SK-N-SH (cell line): ENCODE measurements around the gene PSD2. TPM values are rescaled to one million over a fixed set of nuclear protein-coding genes. Genes with fewer than 3 reads are reported as not detected.
"Not testable (repeated sequence)": the region's sequence is repeated elsewhere in the genome, so short reads cannot be mapped to it uniquely, and the experiment has no call there.

Source experiments
- CTCF ChIA-PET: fragments of 300-600, 350-600 bp; formaldehyde crosslinking; extraction: SDS; loops from one replicate; lab custom pipeline; 2021; lab: Yijun Ruan, JAX
- POLR2A ChIA-PET: fragments of 350-600 bp; sonication (Branson Sonifier 250); formaldehyde crosslinking; extraction: SDS; loops from one replicate; lab custom pipeline; 2020; ENCODE audit warnings: antibody characterized with exemption, inconsistent platforms; lab: Yijun Ruan, JAX
- DNase-seq: peaks from one replicate; pipeline ENCODE4 v3.0.0; 2012
- H2AFZ ChIP-seq: fragments of 200-600 bp; sonication (generic); 2 replicates; pipeline ENCODE4 v1.8.1; 2016; ENCODE audit warnings: antibody characterized with exemption, mild to moderate bottlenecking, low read depth
- H3F3A ChIP-seq: fragments of 200-600 bp; sonication (generic); replicated peaks from 2 replicates; pipeline ENCODE3; 2016; ENCODE audit warnings: antibody characterized with exemption, mild to moderate bottlenecking; ENCODE audit not compliant: insufficient read depth
- H3K27ac ChIP-seq, 2 experiments: fragments of 200-500 bp in 1 of 2; fragments of 200-600 bp in 1 of 2; sonication (Bioruptor generic) in 1 of 2; sonication (generic), shearing (Covaris generic) in 1 of 2; 2 replicates each; pipeline versions ENCODE4 v1.5.1 to v1.6.1; 2014 to 2016; ENCODE audit warnings: low read depth in 2 of 2, inconsistent platforms in 1 of 2, low read length in 1 of 2, mild to moderate bottlenecking in 1 of 2, mixed read lengths in 1 of 2
- H3K27me3 ChIP-seq: fragments of 200-600 bp; sonication (generic), shearing (Covaris generic); 2 replicates; pipeline ENCODE4 v1.6.1; 2016; ENCODE audit warnings: mixed run types; ENCODE audit not compliant: insufficient read depth
- H3K36me3 ChIP-seq, 2 experiments: fragments of 200-500 bp in 1 of 2; fragments of 200-600 bp in 1 of 2; sonication (Bioruptor generic) in 1 of 2; sonication (generic) in 1 of 2; replicated peaks in 1 of 2; 2 replicates each; pipeline versions ENCODE3 to v1.5.1; 2014 to 2016; ENCODE audit warnings: low read length in 1 of 2, mild to moderate bottlenecking in 1 of 2; ENCODE audit not compliant: insufficient read depth in 2 of 2, control insufficient read depth in 1 of 2
- H3K4me1 ChIP-seq, 2 experiments: fragments of 200-500 bp in 1 of 2; fragments of 200-600 bp in 1 of 2; sonication (Bioruptor generic) in 1 of 2; sonication (generic), shearing (Covaris generic) in 1 of 2; 2 replicates each; pipeline versions ENCODE4 v1.5.1 to v1.6.1; 2014 to 2016; ENCODE audit warnings: low read depth in 1 of 2, low read length in 1 of 2, mixed run types in 1 of 2; ENCODE audit not compliant: insufficient read depth in 2 of 2, control insufficient read depth in 1 of 2
- H3K4me2 ChIP-seq: fragments of 200-600 bp; sonication (generic), shearing (Covaris generic); 2 replicates; pipeline ENCODE4 v1.6.1; 2017; ENCODE audit warnings: mixed run types
- H3K4me3 ChIP-seq, 2 experiments: fragments of 200-500 bp in 1 of 2; fragments of 200-600 bp in 1 of 2; sonication (Bioruptor generic) in 1 of 2; sonication (generic), shearing (Covaris generic) in 1 of 2; 2 replicates each; pipeline versions ENCODE4 v1.5.1 to v1.8.1; 2014 to 2016; ENCODE audit warnings: low read depth in 2 of 2, inconsistent platforms in 1 of 2, low read length in 1 of 2, mild to moderate bottlenecking in 1 of 2, mixed read lengths in 1 of 2, moderate library complexity in 1 of 2
- H3K79me2 ChIP-seq: fragments of 200-600 bp; sonication (generic); 2 replicates; pipeline ENCODE4 v1.8.1; 2017; ENCODE audit warnings: mild to moderate bottlenecking; ENCODE audit not compliant: insufficient read depth
- H3K9ac ChIP-seq: fragments of 200-600 bp; sonication (generic); 2 replicates; pipeline ENCODE4 v1.6.1; 2017; ENCODE audit warnings: mixed run types
- H3K9me2 ChIP-seq: fragments of 200-600 bp; sonication (generic); 2 replicates; pipeline ENCODE4 v1.6.1; 2017; ENCODE audit warnings: mixed run types
- H3K9me3 ChIP-seq: fragments of 200-600 bp; sonication (generic); 2 replicates; pipeline ENCODE4 v1.6.1; 2017; ENCODE audit warnings: mixed run types, mild to moderate bottlenecking, moderate library complexity
- H4K20me1 ChIP-seq: fragments of 200-600 bp; sonication (generic); 2 replicates; pipeline ENCODE4 v1.6.1; 2017; ENCODE audit warnings: mild to moderate bottlenecking, mixed run types; ENCODE audit not compliant: insufficient read depth
- CHD2 ChIP-seq: fragments of 150-350 bp; IDR thresholded peaks from 2 replicates; pipeline ENCODE4 v1.6.1; 2018; ENCODE audit warnings: low read length; ENCODE audit not compliant: partially characterized antibody
- ELF1 ChIP-seq: IDR thresholded peaks from 2 replicates; pipeline ENCODE4 v1.4.0; 2012
- EZH2phosphoT487 ChIP-seq: fragments of 200-600 bp; sonication (generic); IDR thresholded peaks from 2 replicates; pipeline ENCODE4 v1.6.1; 2017; ENCODE audit warnings: low read depth, mixed run types, mild to moderate bottlenecking, antibody characterized with exemption, moderate library complexity, borderline replicate concordance
- FOSL2 ChIP-seq: IDR thresholded peaks from 2 replicates; pipeline ENCODE4 v1.4.0; 2012; ENCODE audit warnings: low read depth, mild to moderate bottlenecking, moderate library complexity, borderline replicate concordance
- FOXJ3 ChIP-seq: sonication (generic); formaldehyde crosslinking; IDR thresholded peaks from 2 replicates; pipeline ENCODE4 v1.5.1; 2020; ENCODE audit warnings: mild to moderate bottlenecking, missing genetic modification reagents
- FOXM1 ChIP-seq: IDR thresholded peaks from 2 replicates; pipeline ENCODE4 v1.4.0; 2012; ENCODE audit warnings: low read depth, mild to moderate bottlenecking
- GATA2 ChIP-seq: sonication (generic); formaldehyde crosslinking; IDR thresholded peaks from 2 replicates; pipeline ENCODE4 v1.5.0; 2020; ENCODE audit warnings: mild to moderate bottlenecking, missing genetic modification reagents
- JUND ChIP-seq: IDR thresholded peaks from 2 replicates; pipeline ENCODE4 v1.4.0; 2012
- WGBS: methylation state at CpG from one replicate; pipeline ENCODE4 v1.1.6; 2017; ENCODE audit warnings: low lambda C conversion rate; 5-methylcytosine and 5-hydroxymethylcytosine counted together
- polyA plus RNA-seq, 3 experiments: library from polyadenylated mRNA; depleted of rRNA; stranded (reverse); fragments of >200 nt; gene quantifications; 2 replicates each; pipeline ENCODE4 v1.2.3, GENCODE V29; 2012
- TF ChIP-seq, protein P1 (sequence below): IDR thresholded peaks from 2 replicates; pipeline ENCODE4 v1.6.1; 2012; ENCODE audit warnings: mild to moderate bottlenecking, low read depth, low read length, moderate library complexity
- TF ChIP-seq, protein P2 (sequence below): IDR thresholded peaks from 2 replicates; pipeline ENCODE4 v1.4.0; 2012; ENCODE audit warnings: low read depth, borderline replicate concordance

The PSD2 gene
- polyA plus RNA-seq, 1 of the 3 experiments (the other 2 are of a cell fraction): 0.15 TPM

GRCh38 chr5:139792218-139792617 is 3.4 kb upstream of the PSD2 start:
- Histone ChIP-seq H3K4me2 (no peak overlapping the region), H4K20me1 (no peaks in the 10 kb centered on the region), H3K27ac (no peak overlapping the region), H3K9ac (no peak overlapping the region), H3K36me3 (no peaks in the 10 kb centered on the region), H3K27me3 (peaks cover 38% of the 10 kb centered on the region), H2AFZ (no peak overlapping the region), H3K9me2 (no peaks in the 10 kb centered on the region), H3K4me3 (no peak overlapping the region), H3K9me3 (no peaks in the 10 kb centered on the region), H3K4me1 (peaks cover 0 to 7% of the 10 kb centered on the region in 2 experiments; a peak in 1 of 4 replicates), H3K79me2 (no peaks in the 10 kb centered on the region), H3F3A (no peaks in the 10 kb centered on the region)
- 50% methylated on average over 1 of the region's 2 CpGs for WGBS
- no peak for DNase-seq
- CTCF ChIA-PET: interaction anchor here (0.7 to 13.0 kb wide), 9 partner anchors 11 to 251 kb away, joined by 3 to 484 read pairs (median 6); partner anchors contain the start of gene NRG2
- TF ChIP-seq ELF1: no peak
- TF ChIP-seq FOXJ3: no peak
- TF ChIP-seq CHD2: no peak
- TF ChIP-seq, protein P1, sequence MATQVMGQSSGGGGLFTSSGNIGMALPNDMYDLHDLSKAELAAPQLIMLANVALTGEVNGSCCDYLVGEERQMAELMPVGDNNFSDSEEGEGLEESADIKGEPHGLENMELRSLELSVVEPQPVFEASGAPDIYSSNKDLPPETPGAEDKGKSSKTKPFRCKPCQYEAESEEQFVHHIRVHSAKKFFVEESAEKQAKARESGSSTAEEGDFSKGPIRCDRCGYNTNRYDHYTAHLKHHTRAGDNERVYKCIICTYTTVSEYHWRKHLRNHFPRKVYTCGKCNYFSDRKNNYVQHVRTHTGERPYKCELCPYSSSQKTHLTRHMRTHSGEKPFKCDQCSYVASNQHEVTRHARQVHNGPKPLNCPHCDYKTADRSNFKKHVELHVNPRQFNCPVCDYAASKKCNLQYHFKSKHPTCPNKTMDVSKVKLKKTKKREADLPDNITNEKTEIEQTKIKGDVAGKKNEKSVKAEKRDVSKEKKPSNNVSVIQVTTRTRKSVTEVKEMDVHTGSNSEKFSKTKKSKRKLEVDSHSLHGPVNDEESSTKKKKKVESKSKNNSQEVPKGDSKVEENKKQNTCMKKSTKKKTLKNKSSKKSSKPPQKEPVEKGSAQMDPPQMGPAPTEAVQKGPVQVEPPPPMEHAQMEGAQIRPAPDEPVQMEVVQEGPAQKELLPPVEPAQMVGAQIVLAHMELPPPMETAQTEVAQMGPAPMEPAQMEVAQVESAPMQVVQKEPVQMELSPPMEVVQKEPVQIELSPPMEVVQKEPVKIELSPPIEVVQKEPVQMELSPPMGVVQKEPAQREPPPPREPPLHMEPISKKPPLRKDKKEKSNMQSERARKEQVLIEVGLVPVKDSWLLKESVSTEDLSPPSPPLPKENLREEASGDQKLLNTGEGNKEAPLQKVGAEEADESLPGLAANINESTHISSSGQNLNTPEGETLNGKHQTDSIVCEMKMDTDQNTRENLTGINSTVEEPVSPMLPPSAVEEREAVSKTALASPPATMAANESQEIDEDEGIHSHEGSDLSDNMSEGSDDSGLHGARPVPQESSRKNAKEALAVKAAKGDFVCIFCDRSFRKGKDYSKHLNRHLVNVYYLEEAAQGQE: peak; percentile 82
- TF ChIP-seq JUND: no peak
- TF ChIP-seq GATA2 (CRISPR knock-in tag): no peak
- POLR2A ChIA-PET: no interaction called here

- 90% methylated on average over 2 of the region's 2 CpGs for WGBS
- H3K9me3 ChIP-seq, DNase-seq, H3K27ac ChIP-seq, H3K36me3 ChIP-seq, H3K4me3 ChIP-seq, H2AFZ ChIP-seq, POLR2A ChIA-PET, H3K9ac ChIP-seq, H3K9me2 ChIP-seq, H4K20me1 ChIP-seq, H3K79me2 ChIP-seq, H3K4me2 ChIP-seq, H3K4me1 ChIP-seq, H3F3A ChIP-seq: not testable (repeated sequence)
- peaks cover 42% of the 10 kb centered on the region for H3K27me3 ChIP-seq
- CTCF ChIA-PET: interaction anchor here (0.6 to 13.0 kb wide), 8 partner anchors 10 to 178 kb away, joined by 3 to 484 read pairs (median 9); no protein-coding TSS in a partner anchor
These were observed 3.0 kb upstream of the PSD2 start for GRCh38 chr5:139792655-139793054.

DNA sequence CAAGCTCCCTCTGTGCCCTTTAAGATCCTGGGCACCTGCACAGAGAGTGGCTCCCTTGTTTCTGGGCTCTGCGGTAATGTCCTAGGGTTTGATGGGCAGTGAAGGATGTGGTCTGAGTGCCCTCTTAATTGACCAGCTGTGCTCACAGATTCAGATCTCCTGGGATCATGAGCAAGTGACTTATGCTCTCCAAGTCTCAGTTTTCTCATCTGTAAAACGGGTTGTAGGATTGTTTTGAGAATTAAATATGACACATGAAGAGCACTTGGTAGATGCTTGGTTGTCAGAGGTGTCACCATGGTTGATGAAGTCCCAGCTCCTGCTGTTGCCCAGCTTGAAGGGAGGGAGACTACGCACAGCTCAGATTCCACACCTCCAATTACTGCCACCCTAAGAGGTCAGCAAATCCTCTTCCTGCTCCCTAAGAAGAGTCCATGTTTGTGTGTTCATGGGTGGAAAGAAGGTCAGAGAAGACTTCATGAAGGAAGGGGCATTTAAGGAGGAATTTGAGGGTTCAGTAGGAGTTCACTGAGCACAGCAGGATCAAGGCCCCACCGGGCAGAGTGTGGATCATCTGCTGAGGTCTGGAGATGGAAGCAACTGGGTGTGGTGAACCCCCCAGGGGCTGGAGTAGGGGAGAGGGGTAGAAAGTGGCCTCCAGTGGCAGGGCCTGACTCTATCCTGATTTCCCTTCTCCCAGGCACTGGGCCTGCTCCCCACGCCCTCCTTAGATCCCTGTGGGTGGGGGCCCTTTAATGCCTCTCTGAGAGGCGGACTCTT is 1.4 kb upstream of the PSD2 start:
- DNase-seq: no peak
- no peak overlapping the region for H3K4me2 ChIP-seq
- H3K27me3 ChIP-seq: peaks cover 57% of the 10 kb centered on the region
- H3K79me2 ChIP-seq: no peaks in the 10 kb centered on the region
- no peak overlapping the region for H3K4me3 ChIP-seq
- H3K36me3 ChIP-seq: no peaks in the 10 kb centered on the region
- no peaks in the 10 kb centered on the region for H3K9me2 ChIP-seq
- H3K27ac ChIP-seq: no peak overlapping the region
- peaks cover 0 to 4% of the 10 kb centered on the region in 2 experiments; a peak in 1 of 4 replicates for H3K4me1 ChIP-seq
- H3K9ac ChIP-seq: no peak overlapping the region
- H4K20me1 ChIP-seq: no peaks in the 10 kb centered on the region
- 55% methylated on average over 5 of the region's 6 CpGs for WGBS
- CTCF ChIA-PET: interaction anchor here (0.7 to 13.0 kb wide), 6 partner anchors 29 to 176 kb away, joined by 3 to 484 read pairs (median 8); no protein-coding TSS in a partner anchor
- H3K9me3 ChIP-seq: no peaks in the 10 kb centered on the region
- no peaks in the 10 kb centered on the region for H3F3A ChIP-seq
- no peak overlapping the region for H2AFZ ChIP-seq
- POLR2A ChIA-PET: no interaction called here
- no peak for TF ChIP-seq EZH2phosphoT487
- no peak for TF ChIP-seq FOSL2
- no peak for TF ChIP-seq GATA2 (CRISPR knock-in tag)
- TF ChIP-seq, protein P2, sequence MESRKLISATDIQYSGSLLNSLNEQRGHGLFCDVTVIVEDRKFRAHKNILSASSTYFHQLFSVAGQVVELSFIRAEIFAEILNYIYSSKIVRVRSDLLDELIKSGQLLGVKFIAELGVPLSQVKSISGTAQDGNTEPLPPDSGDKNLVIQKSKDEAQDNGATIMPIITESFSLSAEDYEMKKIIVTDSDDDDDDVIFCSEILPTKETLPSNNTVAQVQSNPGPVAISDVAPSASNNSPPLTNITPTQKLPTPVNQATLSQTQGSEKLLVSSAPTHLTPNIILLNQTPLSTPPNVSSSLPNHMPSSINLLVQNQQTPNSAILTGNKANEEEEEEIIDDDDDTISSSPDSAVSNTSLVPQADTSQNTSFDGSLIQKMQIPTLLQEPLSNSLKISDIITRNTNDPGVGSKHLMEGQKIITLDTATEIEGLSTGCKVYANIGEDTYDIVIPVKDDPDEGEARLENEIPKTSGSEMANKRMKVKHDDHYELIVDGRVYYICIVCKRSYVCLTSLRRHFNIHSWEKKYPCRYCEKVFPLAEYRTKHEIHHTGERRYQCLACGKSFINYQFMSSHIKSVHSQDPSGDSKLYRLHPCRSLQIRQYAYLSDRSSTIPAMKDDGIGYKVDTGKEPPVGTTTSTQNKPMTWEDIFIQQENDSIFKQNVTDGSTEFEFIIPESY: no peak
- TF ChIP-seq FOXM1: no peak
- TF ChIP-seq, protein P1: no peak
